ENCODE data around the gene TINCR.

Gene TINCR

DNA sequence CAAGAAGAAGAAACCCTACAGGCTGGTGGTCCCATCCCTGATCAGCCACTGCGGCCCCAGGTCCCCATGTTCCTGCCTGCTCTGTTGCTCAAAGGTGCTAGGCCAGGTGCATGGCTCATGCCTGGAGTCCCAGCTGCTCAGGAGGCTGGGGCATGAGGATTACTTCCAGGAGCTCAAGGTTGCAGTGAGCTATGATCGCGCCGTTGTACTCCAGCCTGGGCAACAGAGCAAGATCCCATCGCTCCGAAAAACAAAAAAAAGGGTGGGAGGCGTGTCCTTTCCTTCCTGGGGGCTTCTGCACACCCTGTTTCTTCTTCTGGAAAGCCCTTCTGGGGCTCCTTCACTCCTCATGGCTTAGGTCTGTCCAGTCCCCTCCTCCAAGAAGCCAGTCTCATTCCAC, 11.9 kb upstream of the TINCR start:
- Histone ChIP-seq H3K36me3 (replicated peaks) (no peaks in the 10 kb centered on the region), H3K27ac (no peak overlapping the region), H3K27me3 (replicated peaks) (no peaks in the 10 kb centered on the region), H3K4me3 (ENCODE audit: low read depth, low read length) (no peak overlapping the region)
- in situ Hi-C loops (cut with HindIII; ENCODE audit: low pct_ligation_motif_present, low sequenced_read_pairs): no loop called here
- DNase-seq: no peak
- TF ChIP-seq, protein P1, sequence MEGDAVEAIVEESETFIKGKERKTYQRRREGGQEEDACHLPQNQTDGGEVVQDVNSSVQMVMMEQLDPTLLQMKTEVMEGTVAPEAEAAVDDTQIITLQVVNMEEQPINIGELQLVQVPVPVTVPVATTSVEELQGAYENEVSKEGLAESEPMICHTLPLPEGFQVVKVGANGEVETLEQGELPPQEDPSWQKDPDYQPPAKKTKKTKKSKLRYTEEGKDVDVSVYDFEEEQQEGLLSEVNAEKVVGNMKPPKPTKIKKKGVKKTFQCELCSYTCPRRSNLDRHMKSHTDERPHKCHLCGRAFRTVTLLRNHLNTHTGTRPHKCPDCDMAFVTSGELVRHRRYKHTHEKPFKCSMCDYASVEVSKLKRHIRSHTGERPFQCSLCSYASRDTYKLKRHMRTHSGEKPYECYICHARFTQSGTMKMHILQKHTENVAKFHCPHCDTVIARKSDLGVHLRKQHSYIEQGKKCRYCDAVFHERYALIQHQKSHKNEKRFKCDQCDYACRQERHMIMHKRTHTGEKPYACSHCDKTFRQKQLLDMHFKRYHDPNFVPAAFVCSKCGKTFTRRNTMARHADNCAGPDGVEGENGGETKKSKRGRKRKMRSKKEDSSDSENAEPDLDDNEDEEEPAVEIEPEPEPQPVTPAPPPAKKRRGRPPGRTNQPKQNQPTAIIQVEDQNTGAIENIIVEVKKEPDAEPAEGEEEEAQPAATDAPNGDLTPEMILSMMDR (IDR thresholded peaks at IDR 0.05; ENCODE audit: low read depth, low read length, missing control alignments): no peak

DNA sequence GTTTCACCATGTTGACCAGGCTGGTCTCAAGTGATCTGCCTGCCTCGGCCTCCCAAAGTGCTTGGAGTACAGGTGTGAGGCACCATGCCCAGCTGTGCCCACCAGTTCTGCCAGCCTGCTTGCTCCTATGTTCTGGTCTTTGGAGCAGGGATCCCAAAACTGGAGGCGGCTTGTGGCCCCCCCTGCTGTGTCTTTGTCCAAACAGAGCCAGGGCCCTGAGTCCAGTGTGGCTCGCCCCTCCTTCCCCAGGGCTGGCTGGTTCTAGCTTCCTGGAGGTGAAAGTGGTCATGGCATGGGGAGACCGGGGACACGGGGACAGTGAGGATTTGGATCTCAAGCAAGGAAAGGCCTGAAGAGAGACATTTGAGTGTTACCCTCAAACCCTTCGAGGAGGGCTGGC, 11.5 kb upstream of the TINCR start:
- no peak overlapping the region for H3K4me3 ChIP-seq (ENCODE audit: low read depth, low read length)
- H3K36me3 ChIP-seq (replicated peaks): no peaks in the 10 kb centered on the region
- TF ChIP-seq, protein P1 (IDR thresholded peaks at IDR 0.05; ENCODE audit: low read depth, low read length, missing control alignments): no peak
- no peak for DNase-seq
- H3K27me3 ChIP-seq (replicated peaks): no peaks in the 10 kb centered on the region
- in situ Hi-C loops (cut with HindIII; ENCODE audit: low pct_ligation_motif_present, low sequenced_read_pairs): no loop called here
- H3K27ac ChIP-seq: no peak overlapping the region

DNA sequence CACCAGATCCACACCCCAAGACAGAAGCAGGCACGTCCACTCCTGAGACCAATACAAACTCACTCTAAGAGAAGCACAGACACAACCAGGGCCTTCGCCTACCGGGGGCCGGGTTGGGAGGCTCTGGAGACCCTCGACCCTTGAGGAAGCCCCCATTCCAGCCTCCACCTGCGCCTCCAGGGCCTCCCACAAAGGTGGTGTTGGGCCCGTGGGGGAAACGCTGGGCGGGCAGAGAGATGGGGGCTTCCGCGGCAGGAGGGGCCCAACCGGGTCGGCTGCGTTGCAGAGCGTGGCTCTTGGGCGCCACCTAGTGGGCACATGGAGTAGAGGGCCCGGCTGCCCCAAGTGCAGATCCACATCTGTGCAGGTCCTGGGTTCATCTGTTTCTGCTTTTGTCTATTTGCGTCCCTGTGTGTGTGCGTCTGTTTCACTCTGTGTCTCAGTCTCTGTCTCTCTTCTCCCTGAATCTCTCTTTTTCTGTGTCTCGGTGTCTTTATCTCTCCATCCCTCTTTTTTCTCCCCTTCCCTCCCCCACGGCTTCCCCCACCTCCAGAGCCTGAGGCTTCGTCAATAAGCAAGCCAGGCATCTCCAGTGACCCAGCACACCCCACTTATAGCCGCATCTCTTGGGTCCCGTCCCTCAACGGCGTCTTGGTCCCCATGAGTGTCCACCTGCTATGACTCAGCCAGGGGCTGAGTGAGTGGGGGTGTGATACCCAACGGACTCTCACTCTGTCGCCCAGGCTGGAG, 10.5 kb upstream of the TINCR start:
- TF ChIP-seq, protein P1 (IDR thresholded peaks at IDR 0.05; ENCODE audit: low read depth, low read length, missing control alignments): peak; percentile 98
- DNase-seq: peak; percentile 16
- Histone ChIP-seq H3K27me3 (replicated peaks) (no peaks in the 10 kb centered on the region), H3K4me3 (ENCODE audit: low read depth, low read length) (peak overlapping the region; percentile 12), H3K27ac (no peak overlapping the region), H3K36me3 (replicated peaks) (no peaks in the 10 kb centered on the region)
- in situ Hi-C loops (cut with HindIII; ENCODE audit: low pct_ligation_motif_present, low sequenced_read_pairs): no loop called here

DNA sequence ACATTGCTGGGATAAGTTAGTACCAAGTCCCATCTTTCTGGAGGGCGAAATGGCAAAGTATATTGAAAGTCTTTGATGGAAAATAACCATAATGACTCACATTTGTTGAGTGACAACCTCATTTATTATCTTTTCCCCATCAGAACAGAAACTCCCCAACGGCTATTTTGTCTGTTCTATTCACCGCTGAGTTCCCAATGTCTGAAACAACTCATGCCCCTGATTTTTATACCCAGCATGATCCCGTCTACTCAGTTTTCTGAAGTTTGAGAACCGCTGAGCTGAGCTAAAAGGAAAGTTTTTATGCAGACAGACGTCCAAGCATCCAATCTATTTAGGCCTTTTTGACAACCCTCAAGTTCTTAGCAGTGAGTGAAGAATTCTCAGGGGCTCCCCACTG, 7.8 kb upstream of the TINCR start:
- Histone ChIP-seq H3K27me3 (replicated peaks) (no peaks in the 10 kb centered on the region), H3K27ac (no peak overlapping the region), H3K36me3 (replicated peaks) (no peaks in the 10 kb centered on the region), H3K4me3 (ENCODE audit: low read depth, low read length) (no peak overlapping the region)
- TF ChIP-seq, protein P1 (IDR thresholded peaks at IDR 0.05; ENCODE audit: low read depth, low read length, missing control alignments): no peak
- DNase-seq: no peak
- in situ Hi-C loops (cut with HindIII; ENCODE audit: low pct_ligation_motif_present, low sequenced_read_pairs): no loop called here

DNA sequence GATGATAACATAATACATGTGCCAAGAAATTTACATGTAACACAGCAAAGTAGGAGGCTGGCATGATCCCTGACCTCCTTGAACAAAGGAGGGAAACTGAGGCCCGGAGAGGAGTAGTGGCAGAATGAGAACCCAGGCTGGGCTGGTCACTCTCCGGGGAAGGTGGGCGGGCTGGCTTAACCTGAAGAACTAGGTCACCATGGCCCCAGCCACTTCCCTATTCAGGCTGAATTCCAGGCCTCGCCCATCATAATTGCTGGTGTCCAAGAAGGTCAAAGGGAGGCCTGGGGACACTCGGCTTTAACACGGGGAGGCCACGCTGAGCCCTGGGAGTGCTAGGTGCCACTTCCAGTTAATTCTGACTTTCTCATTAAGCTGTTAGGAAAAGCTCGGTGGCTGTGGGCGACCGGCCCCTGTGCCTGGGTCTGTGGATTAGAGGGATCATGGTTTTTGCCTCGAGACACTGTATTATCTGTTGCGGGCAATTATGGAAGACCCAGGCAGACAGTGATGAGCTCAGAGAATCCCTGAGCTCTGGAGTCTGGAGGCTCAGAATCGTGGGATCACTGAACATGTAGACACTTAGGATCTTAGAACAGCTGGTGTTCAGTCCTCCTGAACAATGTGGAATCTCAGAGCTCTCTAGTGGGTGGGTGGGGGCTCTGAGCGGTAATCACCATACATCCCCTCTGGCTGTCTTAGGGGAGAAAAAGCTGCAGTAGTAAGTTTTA, 5.0 kb upstream of the TINCR start:
- in situ Hi-C loops (cut with HindIII; ENCODE audit: low pct_ligation_motif_present, low sequenced_read_pairs): no loop called here
- Histone ChIP-seq H3K36me3 (replicated peaks) (no peaks in the 10 kb centered on the region), H3K27ac (no peak overlapping the region), H3K27me3 (replicated peaks) (peaks cover 4% of the 10 kb centered on the region), H3K4me3 (ENCODE audit: low read depth, low read length) (no peak overlapping the region)
- TF ChIP-seq, protein P1 (IDR thresholded peaks at IDR 0.05; ENCODE audit: low read depth, low read length, missing control alignments): no peak
- no peak for DNase-seq
